GM12878 (cell line): ENCODE measurements around the gene APOL4.

Experiments
- BRCA1 ChIP-seq: IDR thresholded peaks from 2 replicates; pipeline ENCODE4 v1.6.1; 2011; ENCODE audit warnings: low read depth, low read length, improper control_type of control experiment
- EP300 ChIP-seq, 2 experiments: fragments of 150-350 bp in 1 of 2; IDR thresholded peaks; 2 replicates each; pipeline ENCODE4 v1.6.1; 2011 to 2012; ENCODE audit warnings: low read depth in 2 of 2, low read length in 2 of 2, borderline replicate concordance in 1 of 2, improper control_type of control experiment in 1 of 2, inconsistent platforms in 1 of 2; ENCODE audit not compliant: control insufficient read depth in 1 of 2
- KLF5 ChIP-seq: fragments of 450-650 bp; IDR thresholded peaks from 2 replicates; pipeline ENCODE4 v1.6.1; 2014; ENCODE audit warnings: mild to moderate bottlenecking; ENCODE audit not compliant: partially characterized antibody
- NFYB ChIP-seq: IDR thresholded peaks from 2 replicates; pipeline ENCODE4 v1.6.1; 2011; ENCODE audit warnings: low read depth, mild to moderate bottlenecking, low read length, improper control_type of control experiment, moderate library complexity; ENCODE audit not compliant: insufficient read depth
- PAX8 ChIP-seq: fragments of 450-650 bp; IDR thresholded peaks from 2 replicates; pipeline ENCODE4 v1.6.1; 2017; ENCODE audit warnings: mild to moderate bottlenecking, moderate library complexity
- SMARCA5 ChIP-seq: fragments of 450-650 bp; IDR thresholded peaks from 2 replicates; pipeline ENCODE4 v1.6.1; 2017; ENCODE audit warnings: mild to moderate bottlenecking
- ZNF274 ChIP-seq: IDR thresholded peaks from one replicate; pipeline ENCODE4 v1.8.0; 2011; ENCODE audit not compliant: insufficient read length, insufficient read depth
- TF ChIP-seq, protein P1 (sequence below), 3 experiments: IDR thresholded peaks in 2 of 3; conservative IDR thresholded peaks in 1 of 3; 2 replicates each; pipeline ENCODE4 v1.5.1; 2011; ENCODE audit warnings: low read depth in 3 of 3, low read length in 3 of 3, mild to moderate bottlenecking in 3 of 3, control low read depth in 2 of 3, moderate library complexity in 2 of 3, inconsistent platforms in 1 of 3, mixed read lengths in 1 of 3; ENCODE audit not compliant: control insufficient read depth in 2 of 3, insufficient read depth in 1 of 3; ENCODE audit errors: extremely low read depth in 1 of 3
- TF ChIP-seq, protein P2 (sequence below): IDR thresholded peaks from 2 replicates; pipeline ENCODE4 v1.6.1; 2012; ENCODE audit warnings: low read depth, low read length, improper control_type of control experiment

DNA sequence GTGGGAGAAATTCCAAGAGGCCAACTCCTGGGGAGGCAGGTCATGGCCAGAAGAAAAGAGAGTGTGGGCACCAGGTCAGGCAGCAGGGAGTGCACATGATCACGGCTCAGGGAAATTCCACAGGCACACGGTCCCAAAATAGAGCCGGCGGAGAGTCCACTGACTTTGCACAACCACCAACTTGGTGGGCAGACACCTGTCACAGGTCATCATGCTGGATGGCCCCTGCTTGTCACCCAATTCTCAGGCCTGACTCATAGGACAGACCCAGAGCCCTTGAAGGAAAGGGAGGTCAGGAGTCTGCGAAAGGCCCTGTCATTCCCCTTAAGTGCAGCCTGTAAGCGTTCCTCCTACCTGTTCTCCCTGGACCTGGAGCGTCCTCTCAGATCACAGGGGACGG lies 21.9 kb upstream of the APOL4 start:
- TF ChIP-seq ZNF274 (no peak), SMARCA5 (no peak), KLF5 (no peak), PAX8 (no peak), EP300 (IDR thresholded peaks at IDR 0.05; ENCODE audit: borderline replicate concordance in 1 of 2, control insufficient read depth in 1 of 2, low read depth in 2 of 2, low read length in 2 of 2) (no peak), NFYB (no peak), BRCA1 (no peak)
- TF ChIP-seq, protein P1, sequence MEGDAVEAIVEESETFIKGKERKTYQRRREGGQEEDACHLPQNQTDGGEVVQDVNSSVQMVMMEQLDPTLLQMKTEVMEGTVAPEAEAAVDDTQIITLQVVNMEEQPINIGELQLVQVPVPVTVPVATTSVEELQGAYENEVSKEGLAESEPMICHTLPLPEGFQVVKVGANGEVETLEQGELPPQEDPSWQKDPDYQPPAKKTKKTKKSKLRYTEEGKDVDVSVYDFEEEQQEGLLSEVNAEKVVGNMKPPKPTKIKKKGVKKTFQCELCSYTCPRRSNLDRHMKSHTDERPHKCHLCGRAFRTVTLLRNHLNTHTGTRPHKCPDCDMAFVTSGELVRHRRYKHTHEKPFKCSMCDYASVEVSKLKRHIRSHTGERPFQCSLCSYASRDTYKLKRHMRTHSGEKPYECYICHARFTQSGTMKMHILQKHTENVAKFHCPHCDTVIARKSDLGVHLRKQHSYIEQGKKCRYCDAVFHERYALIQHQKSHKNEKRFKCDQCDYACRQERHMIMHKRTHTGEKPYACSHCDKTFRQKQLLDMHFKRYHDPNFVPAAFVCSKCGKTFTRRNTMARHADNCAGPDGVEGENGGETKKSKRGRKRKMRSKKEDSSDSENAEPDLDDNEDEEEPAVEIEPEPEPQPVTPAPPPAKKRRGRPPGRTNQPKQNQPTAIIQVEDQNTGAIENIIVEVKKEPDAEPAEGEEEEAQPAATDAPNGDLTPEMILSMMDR (IDR thresholded peaks at IDR 0.05 in 2 of 3, conservative IDR thresholded peaks at IDR 0.05 in 1 of 3; ENCODE audit: control insufficient read depth in 2 of 3, extremely low read depth in 1 of 3, insufficient read depth in 1 of 3, low read depth in 3 of 3, low read length in 3 of 3): no peak
- TF ChIP-seq, protein P2, sequence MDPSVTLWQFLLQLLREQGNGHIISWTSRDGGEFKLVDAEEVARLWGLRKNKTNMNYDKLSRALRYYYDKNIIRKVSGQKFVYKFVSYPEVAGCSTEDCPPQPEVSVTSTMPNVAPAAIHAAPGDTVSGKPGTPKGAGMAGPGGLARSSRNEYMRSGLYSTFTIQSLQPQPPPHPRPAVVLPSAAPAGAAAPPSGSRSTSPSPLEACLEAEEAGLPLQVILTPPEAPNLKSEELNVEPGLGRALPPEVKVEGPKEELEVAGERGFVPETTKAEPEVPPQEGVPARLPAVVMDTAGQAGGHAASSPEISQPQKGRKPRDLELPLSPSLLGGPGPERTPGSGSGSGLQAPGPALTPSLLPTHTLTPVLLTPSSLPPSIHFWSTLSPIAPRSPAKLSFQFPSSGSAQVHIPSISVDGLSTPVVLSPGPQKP: no peak
